Measurements from ENCODE around the gene OSGEP.

OSGEP gene

DNA sequence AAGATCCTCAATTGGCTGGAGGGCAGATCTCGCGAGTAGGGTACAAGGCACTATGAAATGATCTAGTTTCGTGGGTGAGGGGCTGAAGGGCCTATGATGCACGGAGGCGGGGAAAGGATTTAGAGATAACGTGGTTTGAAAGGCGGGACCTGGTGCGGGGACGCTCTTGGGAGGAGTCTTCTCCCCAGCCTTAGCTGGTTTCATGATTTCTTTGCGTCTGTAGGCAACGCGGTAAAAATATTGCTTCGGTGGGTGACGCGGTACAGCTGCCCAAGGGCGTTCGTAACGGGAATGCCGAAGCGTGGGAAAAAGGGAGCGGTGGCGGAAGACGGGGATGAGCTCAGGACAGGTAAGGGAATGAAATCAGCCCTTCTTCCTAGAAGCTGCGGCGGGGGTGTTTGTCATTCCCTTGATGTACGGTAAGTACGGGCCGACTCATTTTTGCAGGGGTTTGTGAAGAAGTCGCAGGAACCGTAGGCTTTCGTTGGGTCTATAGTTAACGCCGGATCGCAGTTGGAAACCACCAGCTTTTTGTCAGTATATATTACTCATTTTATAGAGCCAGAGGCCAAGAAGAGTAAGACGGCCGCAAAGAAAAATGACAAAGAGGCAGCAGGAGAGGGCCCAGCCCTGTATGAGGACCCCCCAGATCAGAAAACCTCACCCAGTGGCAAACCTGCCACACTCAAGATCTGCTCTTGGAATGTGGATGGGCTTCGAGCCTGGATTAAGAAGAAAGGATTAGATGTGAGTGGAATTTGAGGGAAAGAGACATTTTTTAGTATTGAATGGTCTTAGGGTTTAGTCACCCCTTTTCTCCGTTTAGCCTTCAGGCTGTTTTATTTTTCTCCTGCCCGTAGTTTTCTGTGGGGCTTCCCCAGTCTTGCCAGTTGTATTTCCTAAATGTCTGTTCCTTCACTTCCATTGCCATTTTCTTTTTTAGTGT, 1.0 kb upstream of the OSGEP start:
- TF ChIP-seq, protein P1, sequence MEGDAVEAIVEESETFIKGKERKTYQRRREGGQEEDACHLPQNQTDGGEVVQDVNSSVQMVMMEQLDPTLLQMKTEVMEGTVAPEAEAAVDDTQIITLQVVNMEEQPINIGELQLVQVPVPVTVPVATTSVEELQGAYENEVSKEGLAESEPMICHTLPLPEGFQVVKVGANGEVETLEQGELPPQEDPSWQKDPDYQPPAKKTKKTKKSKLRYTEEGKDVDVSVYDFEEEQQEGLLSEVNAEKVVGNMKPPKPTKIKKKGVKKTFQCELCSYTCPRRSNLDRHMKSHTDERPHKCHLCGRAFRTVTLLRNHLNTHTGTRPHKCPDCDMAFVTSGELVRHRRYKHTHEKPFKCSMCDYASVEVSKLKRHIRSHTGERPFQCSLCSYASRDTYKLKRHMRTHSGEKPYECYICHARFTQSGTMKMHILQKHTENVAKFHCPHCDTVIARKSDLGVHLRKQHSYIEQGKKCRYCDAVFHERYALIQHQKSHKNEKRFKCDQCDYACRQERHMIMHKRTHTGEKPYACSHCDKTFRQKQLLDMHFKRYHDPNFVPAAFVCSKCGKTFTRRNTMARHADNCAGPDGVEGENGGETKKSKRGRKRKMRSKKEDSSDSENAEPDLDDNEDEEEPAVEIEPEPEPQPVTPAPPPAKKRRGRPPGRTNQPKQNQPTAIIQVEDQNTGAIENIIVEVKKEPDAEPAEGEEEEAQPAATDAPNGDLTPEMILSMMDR (IDR thresholded peaks at IDR 0.05), result no peak

DNA sequence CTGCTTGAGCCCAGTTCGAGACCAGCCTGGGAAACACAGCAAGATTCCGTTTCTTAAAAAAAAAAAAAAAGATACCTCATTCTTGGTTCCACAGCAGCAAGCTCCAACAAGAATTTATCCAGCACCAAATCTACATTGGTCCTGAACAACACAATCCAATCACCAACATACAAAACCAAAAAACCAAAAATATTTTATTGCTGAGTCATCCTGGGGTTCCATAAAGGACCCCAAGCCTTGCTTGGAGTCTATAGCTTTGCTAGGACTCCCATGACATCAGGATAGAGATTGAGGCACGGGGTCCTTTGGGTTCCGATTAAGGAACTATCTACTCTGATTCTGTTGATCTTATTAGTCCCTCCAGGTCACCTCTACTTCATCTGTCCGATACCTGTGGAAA, 7.7 kb downstream of the OSGEP start:
- TF ChIP-seq, protein P1 (IDR thresholded peaks at IDR 0.05), result no peak

DNA sequence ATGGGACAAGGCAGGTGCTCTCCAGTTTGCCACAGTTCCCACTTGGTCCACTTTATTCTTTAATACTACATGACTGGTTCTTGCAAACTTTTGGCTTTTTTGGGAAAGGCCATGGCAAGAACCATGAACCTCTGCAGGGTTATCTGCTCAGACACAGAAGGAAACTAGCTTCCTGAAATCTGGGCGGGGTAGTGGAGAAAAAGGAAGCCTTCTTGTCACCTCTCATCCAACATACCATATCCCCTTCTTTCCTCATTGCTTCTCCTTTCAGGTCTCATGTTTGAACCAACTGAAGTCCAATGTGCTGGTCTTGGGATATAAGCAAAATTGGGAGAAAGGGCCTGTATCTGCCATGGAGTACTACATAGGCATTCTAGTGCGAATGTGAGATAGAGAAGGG, 13.2 kb downstream of the OSGEP start:
- TF ChIP-seq, protein P1 (IDR thresholded peaks at IDR 0.05), result no peak

DNA sequence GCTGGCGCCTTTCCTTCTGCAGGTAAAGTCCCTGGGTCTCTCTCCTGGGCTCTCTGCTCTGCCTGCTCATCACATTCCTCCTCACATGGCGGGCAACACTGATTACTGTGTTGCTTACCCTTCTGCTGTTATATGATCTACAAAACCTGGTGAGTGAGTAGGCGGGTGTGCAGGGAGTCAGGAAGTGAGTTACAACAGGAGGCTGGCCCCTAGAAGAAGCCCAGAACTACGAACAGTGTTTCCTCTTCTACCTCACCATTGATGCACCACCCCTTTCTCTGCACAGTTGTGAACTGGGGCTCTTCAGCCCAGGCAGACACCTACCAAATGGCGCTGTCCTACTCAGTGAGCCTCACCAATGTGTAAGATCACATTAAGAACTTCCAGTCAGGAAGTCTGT, 13.7 kb downstream of the OSGEP start:
- TF ChIP-seq, protein P1 (IDR thresholded peaks at IDR 0.05), result no peak

DNA sequence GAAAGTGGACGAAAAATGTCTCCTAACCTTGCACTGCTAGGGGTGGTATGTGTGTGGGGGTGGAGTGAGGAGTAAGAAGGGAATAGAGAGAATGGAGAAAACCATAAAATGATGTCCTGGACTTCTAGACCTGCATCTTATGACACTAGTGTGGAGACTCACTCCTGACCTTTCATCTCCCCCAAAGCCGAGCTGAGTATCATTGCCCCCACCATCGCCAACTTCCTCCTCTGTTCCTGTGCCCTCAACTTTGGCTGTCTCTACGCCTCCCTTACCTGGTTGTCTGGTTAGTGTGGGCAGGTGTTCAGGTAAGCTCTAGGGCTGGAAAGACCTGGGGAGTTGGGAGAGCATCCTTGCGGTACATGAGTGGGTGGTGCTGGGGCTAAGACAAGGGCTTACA, 14.1 kb downstream of the OSGEP start:
- TF ChIP-seq, protein P1 (IDR thresholded peaks at IDR 0.05), result no peak

DNA sequence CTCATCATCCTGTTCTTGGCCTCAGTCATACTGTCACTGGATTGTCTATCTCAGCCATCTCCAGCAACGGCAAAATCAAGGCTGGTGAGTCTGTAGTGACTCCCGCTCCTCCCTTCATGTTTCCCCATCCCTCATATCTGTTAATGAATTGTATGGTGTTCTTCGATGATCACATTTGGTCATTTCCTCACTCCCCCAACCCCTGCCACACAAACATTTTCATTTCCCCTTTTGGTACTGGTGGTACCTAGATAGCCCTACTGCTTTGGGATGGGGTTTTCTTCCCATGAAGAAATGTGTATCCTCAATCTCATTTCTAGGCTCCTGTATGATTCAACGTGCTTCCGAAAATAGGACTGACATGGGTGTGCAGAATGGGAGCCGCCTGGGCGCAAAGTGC, 15.9 kb downstream of the OSGEP start:
- TF ChIP-seq, protein P1 (IDR thresholded peaks at IDR 0.05), result no peak

DNA sequence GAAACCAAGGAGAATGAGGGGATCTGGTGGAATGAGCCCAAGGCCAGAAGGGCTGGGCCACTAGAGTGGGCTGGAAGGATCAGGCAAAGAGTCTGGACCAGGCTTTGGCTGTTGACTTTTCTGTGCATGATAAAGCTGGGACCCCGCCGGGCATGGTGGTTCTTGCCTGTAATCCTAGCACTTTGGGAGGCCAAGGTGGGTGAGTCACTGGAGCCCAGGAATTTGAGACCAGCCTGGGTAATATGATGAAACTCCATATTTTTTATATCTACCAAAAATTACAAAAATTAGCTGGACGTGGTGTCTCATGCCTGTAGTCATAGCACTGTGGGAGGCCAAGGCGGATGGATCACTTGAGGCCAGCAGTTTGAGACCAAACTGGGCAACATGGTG, 18.3 kb downstream of the OSGEP start:
- TF ChIP-seq, protein P1 (IDR thresholded peaks at IDR 0.05), result no peak
